Gastrocnemius medialis (tissue), 4 donors: ENCODE results near the gene FANCC. TPM values are rescaled to one million over a fixed set of nuclear protein-coding genes. Genes with fewer than 3 reads are reported as not detected.

Source experiments
- ATAC-seq, 2 donors: fragments of 150-250 bp; one replicate each; pipeline ENCODE4 v1.9.1; 2016
- DNase-seq, 2 donors: peaks; one replicate each; pipeline ENCODE4 v3.0.0-alpha.2; 2019
- H3K27ac ChIP-seq, 4 donors: fragments of 200-600 bp; sonication (generic); 1 replicate in 1 of 4; 2 replicates in 3 of 4; pipeline ENCODE4 v1.5.1; 2016 to 2018; ENCODE audit warnings: mild to moderate bottlenecking in 2 of 4, moderate library complexity in 1 of 4
- H3K27me3 ChIP-seq, 3 donors: fragments of 200-600 bp; sonication (generic) in 2 of 3; 1 replicate in 1 of 3; 2 replicates in 2 of 3; pipeline versions ENCODE4 v1.5.1 to v1.6.0; 2016 to 2019; ENCODE audit warnings: mild to moderate bottlenecking in 1 of 3, moderate library complexity in 1 of 3
- H3K36me3 ChIP-seq, 2 donors: fragments of 200-600 bp; sonication (generic) in 1 of 2; one replicate each; pipeline ENCODE4 v1.5.1; 2017 to 2018
- H3K4me1 ChIP-seq, 2 donors: fragments of 200-600 bp; sonication (generic) in 1 of 2; one replicate each; pipeline ENCODE4 v1.5.1; 2016 to 2017; ENCODE audit warnings: mild to moderate bottlenecking in 2 of 2
- H3K4me3 ChIP-seq, 4 donors: fragments of 200-600 bp; sonication (generic) in 3 of 4; 1 replicate in 1 of 4; 2 replicates in 3 of 4; pipeline ENCODE4 v1.5.1; 2016 to 2019; ENCODE audit warnings: mild to moderate bottlenecking in 2 of 4
- H3K9me3 ChIP-seq, 3 donors: fragments of 200-600 bp; sonication (generic) in 2 of 3; 1 replicate in 1 of 3; 2 replicates in 2 of 3; pipeline ENCODE4 v1.5.1; 2016 to 2019
- CTCF ChIP-seq, 5 experiments: fragments of 450-650 bp in 3 of 5; fragments of 200-600 bp in 2 of 5; sonication (generic) in 2 of 5; IDR thresholded peaks in 4 of 5; conservative IDR thresholded peaks in 1 of 5; 1 replicate in 4 of 5; 2 replicates in 1 of 5; pipeline ENCODE4 v1.5.1; 2016 to 2019; ENCODE audit warnings: antibody characterized with exemption in 5 of 5, mild to moderate bottlenecking in 3 of 5, moderate library complexity in 3 of 5
- POLR2A ChIP-seq, 2 donors: fragments of 450-650 bp; IDR thresholded peaks; one replicate each; pipeline ENCODE4 v1.6.1; 2017; ENCODE audit warnings: antibody characterized with exemption in 2 of 2, mild to moderate bottlenecking in 2 of 2, moderate library complexity in 2 of 2
- in situ Hi-C, 4 donors: fragments of 200-750 bp; cut with MboI; loops; one replicate each; pipeline versions ENCODE4 v1.15.0 to v1.8.0; 2017; ENCODE audit warnings: low sequenced_read_pairs in 4 of 4
- intact Hi-C: fragments of 100-400 bp; cut with DNase I; formaldehyde crosslinking; loops from one replicate; pipeline ENCODE4 v1.15.1; 2023; ENCODE audit warnings: low total_unique reads
- total RNA-seq, 4 donors: library from RNA; depleted of rRNA; stranded (reverse); fragments of >200 nt; gene quantifications; one replicate each; pipeline versions ENCODE4 v1.1.0 to v1.2.3, GENCODE V29; 2016

Gene FANCC
- total RNA-seq, 4 donors from 2014 or later, result 1.2 to 4.8 (median 2.5) TPM

GRCh38 chr9:95096381-95096780 lies 221.1 kb downstream of the FANCC start:
- Histone ChIP-seq H3K27me3 (no peaks in the 10 kb centered on the region), H3K4me1 (peaks cover 78 to 83% of the 10 kb centered on the region in 2 donors), H3K4me3 (no peak overlapping the region), H3K9me3 (no peaks in the 10 kb centered on the region), H3K36me3 (no peaks in the 10 kb centered on the region), H3K27ac (peak overlapping the region; percentile 87 to 96 (median 90))
- in situ Hi-C loops, result no loop called here
- intact Hi-C loops, result loop anchor here (5.0 to 10.0 kb wide), 2 partner anchors 408 to 1879 kb away; no protein-coding TSS in a partner anchor
- no peak for DNase-seq
- ATAC-seq, result no peak
- TF ChIP-seq CTCF (IDR thresholded peaks at IDR 0.05 in 4 of 5, conservative IDR thresholded peaks at IDR 0.05 in 1 of 5), result no peak
- no peak for TF ChIP-seq POLR2A (IDR thresholded peaks at IDR 0.05)

DNA sequence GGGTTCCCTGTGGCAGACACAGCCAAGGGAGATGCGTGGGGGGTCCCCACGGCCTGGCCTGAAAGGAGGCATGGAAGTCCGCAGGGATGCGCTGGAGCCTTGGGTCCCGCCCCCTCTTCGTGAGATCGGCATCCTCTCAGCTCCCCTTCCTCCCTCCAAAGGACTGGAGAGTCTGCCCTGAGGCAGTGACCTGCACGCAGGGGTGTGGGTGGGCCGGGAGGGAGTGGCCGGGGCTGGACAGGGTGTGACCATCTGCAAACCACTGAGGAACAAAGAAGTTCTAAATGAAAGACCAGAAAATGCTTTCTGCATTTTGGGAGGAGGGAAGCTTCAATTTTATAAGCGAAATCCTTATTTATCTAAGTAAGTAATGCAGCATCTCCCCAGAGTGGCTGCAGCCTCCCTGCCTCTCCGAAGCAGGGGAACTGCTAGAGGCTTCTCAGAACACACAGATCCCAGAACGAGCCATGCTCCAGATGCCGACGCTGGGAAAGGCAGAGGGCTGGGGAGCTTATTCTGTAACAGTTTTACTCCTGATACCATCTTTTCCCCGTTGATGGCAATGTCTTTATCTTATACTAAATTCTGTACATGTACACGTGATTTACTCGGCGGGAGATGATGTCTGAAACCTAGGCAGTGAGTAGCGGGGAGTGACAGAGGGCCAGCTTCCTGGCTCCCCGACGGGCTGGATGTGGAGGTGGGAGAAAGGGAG lies 221.7 kb downstream of the FANCC start:
- peak overlapping the region in 1 of 4 donors; percentile 26 for H3K4me3 ChIP-seq
- intact Hi-C loops (loop anchor here (5.0 to 10.0 kb wide), 2 partner anchors 409 to 1878 kb away; no protein-coding TSS in a partner anchor), in situ Hi-C loops (no loop called here)
- peak overlapping the region; percentile 87 to 96 (median 90) for H3K27ac ChIP-seq
- no peaks in the 10 kb centered on the region for H3K36me3 ChIP-seq
- no peak for TF ChIP-seq POLR2A (IDR thresholded peaks at IDR 0.05)
- TF ChIP-seq CTCF (IDR thresholded peaks at IDR 0.05 in 4 of 5, conservative IDR thresholded peaks at IDR 0.05 in 1 of 5), result no peak
- no peaks in the 10 kb centered on the region for H3K27me3 ChIP-seq
- no peak for DNase-seq
- H3K9me3 ChIP-seq, result no peaks in the 10 kb centered on the region
- peaks cover 79 to 89% of the 10 kb centered on the region in 2 donors for H3K4me1 ChIP-seq
- no peak for ATAC-seq

DNA sequence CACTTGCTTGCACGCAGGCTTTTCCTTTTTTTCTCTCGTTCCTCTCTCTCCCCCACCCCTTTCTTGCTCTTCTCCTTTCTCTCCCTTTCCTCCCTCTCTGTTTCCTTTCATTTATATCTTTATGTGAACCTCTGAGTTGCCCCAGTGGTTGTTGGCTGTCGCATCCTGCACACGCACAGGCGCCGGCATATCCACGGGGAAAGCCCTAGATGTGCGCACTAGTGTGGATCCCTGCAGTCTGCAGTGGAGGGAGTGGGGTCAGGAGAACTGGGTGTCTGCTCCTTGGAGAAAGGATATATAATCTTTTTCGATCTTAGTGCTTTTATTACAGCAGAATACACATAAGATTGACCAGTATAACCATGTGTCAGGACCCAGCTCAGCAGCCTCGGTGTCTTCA lies 223.5 kb downstream of the FANCC start:
- Histone ChIP-seq H3K4me3 (no peak overlapping the region), H3K27ac (peak overlapping the region; percentile 87 to 96 (median 90)), H3K4me1 (peaks cover 85 to 89% of the 10 kb centered on the region in 2 donors), H3K27me3 (no peaks in the 10 kb centered on the region), H3K36me3 (no peaks in the 10 kb centered on the region), H3K9me3 (no peaks in the 10 kb centered on the region)
- TF ChIP-seq POLR2A (IDR thresholded peaks at IDR 0.05) (no peak), CTCF (IDR thresholded peaks at IDR 0.05 in 4 of 5, conservative IDR thresholded peaks at IDR 0.05 in 1 of 5) (no peak)
- DNase-seq (no peak), ATAC-seq (no peak)
- intact Hi-C loops (loop anchor here (5.0 to 10.0 kb wide), 3 partner anchors 87 to 411 kb away; no protein-coding TSS in a partner anchor), in situ Hi-C loops (no loop called here)

DNA sequence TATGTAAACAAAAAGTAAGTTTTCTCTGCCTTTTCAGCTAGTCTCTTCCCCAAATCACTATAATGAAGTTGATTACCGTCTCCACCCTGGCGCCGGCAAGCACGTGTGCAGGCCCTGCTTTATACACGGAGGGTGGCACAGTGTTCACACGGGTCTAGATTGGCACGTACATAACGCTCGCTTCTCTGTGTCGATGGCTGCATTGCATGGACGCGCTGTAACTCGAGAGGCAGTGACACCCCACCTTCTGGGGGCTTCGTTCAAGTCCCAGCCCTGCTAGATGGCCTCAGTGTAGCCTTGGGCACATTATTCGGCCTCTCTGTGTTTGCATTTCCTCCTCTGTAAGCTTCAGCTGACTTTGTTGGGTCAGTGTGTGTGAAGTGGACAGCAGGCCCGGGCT lies 223.9 kb downstream of the FANCC start:
- Histone ChIP-seq H3K36me3 (no peaks in the 10 kb centered on the region), H3K4me3 (no peak overlapping the region), H3K27ac (peak overlapping the region; percentile 87 to 96 (median 90)), H3K4me1 (peaks cover 84 to 89% of the 10 kb centered on the region in 2 donors), H3K27me3 (no peaks in the 10 kb centered on the region), H3K9me3 (no peaks in the 10 kb centered on the region)
- no peak for ATAC-seq
- no peak for DNase-seq
- TF ChIP-seq POLR2A (IDR thresholded peaks at IDR 0.05) (no peak), CTCF (IDR thresholded peaks at IDR 0.05 in 4 of 5, conservative IDR thresholded peaks at IDR 0.05 in 1 of 5) (no peak)
- intact Hi-C loops (loop anchor here (5.0 to 10.0 kb wide), 3 partner anchors 86 to 411 kb away; no protein-coding TSS in a partner anchor), in situ Hi-C loops (no loop called here)
